HG02623 (cell line): ENCODE results near the gene GRK5.

Experiments
- ATAC-seq: cut with Tn5 transposase; IDR thresholded peaks from one replicate; pipeline ENCODE4 v1.9.1; 2021; ENCODE audit warnings: moderate library complexity; ENCODE audit not compliant: unreplicated experiment

The GRK5 gene

GRCh38 chr10:119355930-119356329 lies 148.6 kb downstream of the GRK5 start:
- no peak for ATAC-seq

DNA sequence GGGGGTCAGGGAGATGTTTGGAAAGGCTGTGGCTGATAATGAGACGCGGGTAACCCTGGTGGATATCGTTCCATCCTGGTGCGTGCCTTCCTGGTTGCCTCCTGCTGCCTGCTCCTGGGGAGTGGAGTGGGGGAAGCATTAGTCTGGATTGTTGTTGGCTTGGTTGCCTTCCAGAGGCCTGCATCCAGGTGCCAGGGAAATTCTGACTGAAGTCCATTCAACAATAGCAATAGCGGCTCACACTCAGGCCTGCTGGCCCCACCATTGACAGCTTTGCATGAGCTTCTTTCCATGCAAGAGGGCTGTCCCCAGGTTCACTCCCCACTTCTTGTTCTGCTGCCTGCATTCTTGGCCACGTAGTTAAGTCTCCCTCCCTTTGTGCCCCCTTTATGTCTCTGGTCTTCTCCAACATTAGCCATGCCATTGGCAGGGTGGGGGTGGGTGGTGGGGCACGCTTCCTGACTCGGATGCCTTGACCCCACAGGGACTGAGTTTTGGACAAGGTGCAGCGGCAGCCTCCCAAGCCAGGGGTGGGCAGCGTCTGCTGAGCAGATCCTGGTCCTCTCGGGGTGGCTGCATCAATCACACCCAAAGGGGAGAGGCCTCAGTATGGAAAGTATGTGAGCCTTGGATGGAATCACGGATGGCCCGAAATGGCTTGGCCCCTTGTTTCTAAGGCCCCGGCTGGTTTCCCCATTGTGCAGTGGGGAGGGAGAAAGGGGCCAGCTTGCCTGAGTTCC lies 150.2 kb downstream of the GRK5 start:
- no peak for ATAC-seq

GRCh38 chr10:119358152-119358512 lies 150.8 kb downstream of the GRK5 start:
- no peak for ATAC-seq

GRCh38 chr10:119358567-119358966 lies 151.2 kb downstream of the GRK5 start:
- no peak for ATAC-seq

DNA sequence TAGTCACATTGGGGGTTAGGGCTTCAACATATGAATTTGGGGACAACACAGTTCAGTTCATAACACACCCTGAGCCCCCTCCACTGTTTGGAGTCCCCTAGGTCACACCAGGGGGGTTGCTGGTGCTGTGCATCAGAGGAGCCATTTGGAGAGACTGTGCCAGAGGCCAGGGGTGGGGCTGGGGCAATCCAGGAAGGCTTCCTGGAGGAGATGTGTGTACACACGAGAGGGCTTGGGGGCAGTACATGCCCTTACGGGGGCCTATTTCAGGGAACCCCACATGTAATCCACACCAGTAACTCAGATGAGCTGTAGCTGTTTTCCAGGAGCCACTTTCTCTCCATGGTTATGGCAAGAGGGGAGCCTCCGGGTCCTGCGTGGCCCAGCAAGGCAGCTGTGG lies 151.7 kb downstream of the GRK5 start:
- no peak for ATAC-seq

DNA sequence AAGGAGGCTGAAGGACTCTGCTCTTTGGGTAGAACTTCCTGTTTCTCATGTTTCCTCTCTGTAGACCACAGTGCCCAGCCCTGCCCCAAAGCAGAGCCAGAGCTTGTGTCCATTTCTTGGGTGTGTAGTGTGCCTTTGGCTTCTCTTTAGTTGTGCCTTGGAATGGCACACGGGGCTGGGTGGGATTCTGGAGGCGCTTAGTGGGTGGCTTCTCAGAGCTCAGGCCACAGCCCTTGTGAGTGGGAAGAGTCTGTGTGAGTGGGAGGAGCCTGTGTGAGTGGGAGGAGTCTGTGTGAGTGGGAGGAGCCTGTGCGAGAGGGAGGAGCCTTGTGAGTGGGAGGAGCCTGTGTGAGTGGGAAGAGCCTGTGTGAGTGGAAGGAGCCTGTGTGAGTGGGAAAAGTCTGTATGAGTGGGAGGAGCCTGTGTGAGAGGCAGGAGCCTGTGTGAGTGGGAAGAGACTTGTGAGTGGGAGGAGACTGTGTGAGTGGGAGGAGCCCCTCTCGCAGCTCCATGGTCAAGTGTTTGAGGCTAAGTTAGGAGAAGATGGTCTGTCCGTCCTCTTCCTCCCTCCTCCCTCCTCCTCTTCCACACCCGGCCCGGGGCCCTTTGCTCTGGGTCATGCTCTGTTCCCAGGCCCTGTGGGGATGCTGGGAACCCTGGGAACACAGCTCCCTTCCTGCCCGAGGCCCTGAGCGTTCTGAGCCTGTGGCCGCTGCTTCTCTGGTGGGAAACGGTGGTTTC lies 153.0 kb downstream of the GRK5 start:
- ATAC-seq: no peak

DNA sequence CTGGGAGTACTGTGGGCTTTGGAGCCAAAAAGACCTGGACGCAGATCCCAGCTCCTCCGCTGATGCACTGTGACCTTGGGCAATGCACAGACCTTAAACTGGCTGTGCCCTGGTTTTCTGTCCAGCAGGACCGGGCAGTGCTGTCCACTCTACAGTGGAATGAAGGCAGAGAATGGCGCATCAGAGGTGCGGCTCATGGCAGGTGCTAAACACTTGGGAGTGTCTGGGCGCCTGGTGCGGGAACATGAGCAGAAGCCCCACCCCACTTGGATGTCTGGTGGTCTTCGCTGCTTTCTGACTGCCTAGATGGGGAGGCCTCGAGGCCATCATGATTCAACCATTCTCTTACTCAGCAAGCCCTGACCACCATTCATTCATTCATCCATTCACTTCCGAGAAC lies 153.7 kb downstream of the GRK5 start:
- ATAC-seq: no peak

GRCh38 chr10:119362122-119362521 lies 154.8 kb downstream of the GRK5 start:
- no peak for ATAC-seq

- no peak for ATAC-seq
Measured at GRCh38 chr10:119364645-119365600, 157.6 kb downstream of the GRK5 start.

DNA sequence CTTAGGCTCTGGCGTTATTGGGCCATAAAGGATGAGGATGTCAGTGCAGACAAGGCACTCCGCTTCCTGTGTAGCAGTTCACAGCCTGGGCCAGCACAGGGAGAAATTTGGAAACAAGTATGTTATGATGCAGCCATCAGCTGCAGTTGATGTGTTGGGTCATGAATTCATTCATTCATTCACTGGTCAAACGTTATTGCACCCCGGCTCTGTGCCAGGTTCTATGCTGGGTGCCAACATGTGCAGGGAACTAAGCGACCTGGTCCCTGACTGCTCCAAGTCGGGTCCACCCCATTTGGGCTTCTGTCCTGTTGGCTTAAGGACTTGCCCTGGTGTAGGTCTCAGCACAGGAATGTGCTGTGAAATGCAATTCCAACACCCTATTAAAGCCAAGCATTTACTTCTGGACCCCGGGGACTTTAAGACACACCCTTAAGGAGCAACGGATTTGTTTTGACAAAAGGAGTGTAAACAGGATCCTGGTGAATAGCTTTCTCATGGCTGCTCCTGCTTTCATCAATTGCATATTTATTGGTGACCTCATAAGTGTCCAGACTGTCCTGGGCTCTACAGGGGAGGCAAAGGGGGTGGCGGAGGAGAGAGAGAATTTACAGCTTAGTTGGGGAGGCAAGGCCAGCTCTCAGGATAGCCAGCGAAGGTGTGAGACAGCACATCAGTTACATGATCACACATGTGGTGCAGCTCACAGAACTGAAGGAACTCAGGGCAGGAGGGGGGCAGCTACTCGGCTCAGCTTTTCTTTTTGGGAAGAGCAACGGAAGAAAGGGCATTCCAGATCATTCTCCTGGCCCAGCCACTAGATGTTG lies 158.6 kb downstream of the GRK5 start:
- ATAC-seq: no peak

- no peak for ATAC-seq
Measured at GRCh38 chr10:119367841-119368549, 160.6 kb downstream of the GRK5 start.

GRCh38 chr10:119368581-119368980 lies 161.2 kb downstream of the GRK5 start:
- ATAC-seq: no peak

- ATAC-seq: peak; percentile 58
Measured at GRCh38 chr10:119368991-119369869, 161.9 kb downstream of the GRK5 start.

DNA sequence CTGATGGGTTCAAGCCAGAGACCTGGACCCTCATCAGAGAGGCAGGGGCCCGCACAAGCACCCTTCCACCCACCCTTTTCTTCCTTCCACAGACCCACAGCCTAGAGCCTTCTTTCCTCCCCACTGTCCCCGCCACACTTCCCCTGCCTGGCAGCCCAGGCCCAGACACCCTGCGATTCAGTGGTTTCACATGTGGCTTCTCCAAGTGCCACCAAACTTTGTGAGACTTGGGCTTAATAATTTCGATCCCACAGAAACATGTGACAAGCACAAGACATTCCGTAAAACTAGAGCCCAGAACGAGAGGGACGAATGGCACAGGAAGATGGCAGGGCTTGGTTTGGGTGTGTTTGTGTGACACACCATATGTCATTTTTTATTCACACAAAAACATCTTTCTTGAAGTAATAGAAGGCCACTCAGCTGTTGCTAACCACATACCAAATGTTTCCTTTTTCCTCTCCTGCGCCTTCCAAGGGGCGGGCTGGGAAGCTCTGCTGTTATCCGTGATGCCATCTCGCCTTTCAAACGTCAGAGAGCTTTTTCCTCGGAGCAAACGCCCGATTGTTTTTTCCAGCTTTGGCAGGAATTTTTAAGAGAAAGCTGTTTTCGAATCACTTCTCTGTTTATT lies 162.9 kb downstream of the GRK5 start:
- no peak for ATAC-seq

- no peak for ATAC-seq
Measured at GRCh38 chr10:119370972-119371703, 163.8 kb downstream of the GRK5 start.

GRCh38 chr10:119371704-119372663 lies 164.6 kb downstream of the GRK5 start:
- ATAC-seq: no peak
